ENCODE measurements around the gene LCAT. TPM values are rescaled to one million over a fixed set of nuclear protein-coding genes. Genes with fewer than 3 reads are reported as not detected.

Gene LCAT
- total RNA-seq, 1 experiment from 2014 or later = 3.3 TPM

- DNase-seq (ENCODE audit: low spot score) = no peak
Measured at GRCh38 chr16:67969254-67970039, 25.5 kb upstream of the LCAT start.

GRCh38 chr16:67968400-67969253 is 24.7 kb upstream of the LCAT start, which contains the start of gene SLC12A4:
SLC12A4 (minus strand) TSS chr16:67968637; CDS start chr16:67968553, 84 bp downstream.
- DNase-seq (ENCODE audit: low spot score) = peak; percentile 37

- no peak for DNase-seq (ENCODE audit: low spot score)
Measured at GRCh38 chr16:67967958-67968399, 24.1 kb upstream of the LCAT start.

GRCh38 chr16:67967183-67967957 is 23.4 kb upstream of the LCAT start:
- no peak for DNase-seq (ENCODE audit: low spot score)

- DNase-seq (ENCODE audit: low spot score) = no peak
Measured at GRCh38 chr16:67966549-67967182, 22.7 kb upstream of the LCAT start.

- DNase-seq (ENCODE audit: low spot score) = no peak
Measured at GRCh38 chr16:67965668-67966548, 22.0 kb upstream of the LCAT start.

GRCh38 chr16:67964477-67965131 is 20.7 kb upstream of the LCAT start:
- DNase-seq (ENCODE audit: low spot score) = no peak

GRCh38 chr16:67963662-67964321 is 19.9 kb upstream of the LCAT start:
- DNase-seq (ENCODE audit: low spot score) = no peak

GRCh38 chr16:67963292-67963661 is 19.4 kb upstream of the LCAT start:
- DNase-seq (ENCODE audit: low spot score) = no peak

- DNase-seq (ENCODE audit: low spot score) = no peak
Measured at GRCh38 chr16:67962135-67962534, 18.2 kb upstream of the LCAT start.

- DNase-seq (ENCODE audit: low spot score) = peak; percentile 92
Measured at GRCh38 chr16:67961551-67961957, 17.6 kb upstream of the LCAT start.

- no peak for DNase-seq (ENCODE audit: low spot score)
Measured at GRCh38 chr16:67959536-67960329, 15.8 kb upstream of the LCAT start.

- DNase-seq (ENCODE audit: low spot score) = no peak
Measured at GRCh38 chr16:67957622-67958021, 13.7 kb upstream of the LCAT start.

- no peak for DNase-seq (ENCODE audit: low spot score)
Measured at GRCh38 chr16:67954421-67955196, 10.7 kb upstream of the LCAT start.

- DNase-seq (ENCODE audit: low spot score) = no peak
Measured at GRCh38 chr16:67953641-67954375, 9.9 kb upstream of the LCAT start.

- no peak for DNase-seq (ENCODE audit: low spot score)
Measured at GRCh38 chr16:67951485-67951884, 7.6 kb upstream of the LCAT start.

- DNase-seq (ENCODE audit: low spot score) = no peak
Measured at GRCh38 chr16:67950335-67950843, 6.5 kb upstream of the LCAT start.
